AG20443 (cell line): ENCODE results near the gene SLC25A20.

Source experiments
- DNase-seq: peaks from one replicate; pipeline ENCODE4 v3.0.0; 2012; ENCODE audit warnings: low spot score, mixed read lengths

SLC25A20 gene

GRCh38 chr3:48897460-48898376 is 964 bp downstream of the SLC25A20 start:
- no peak for DNase-seq

- no peak for DNase-seq
These were observed 1.7 kb downstream of the SLC25A20 start for GRCh38 chr3:48896936-48897335.

- no peak for DNase-seq
These were observed 4.2 kb downstream of the SLC25A20 start for GRCh38 chr3:48894516-48894915.

- DNase-seq, result no peak
These were observed 7.1 kb downstream of the SLC25A20 start for GRCh38 chr3:48891606-48892005.

GRCh38 chr3:48885753-48886152 is 12.9 kb downstream of the SLC25A20 start:
- no peak for DNase-seq

GRCh38 chr3:48881652-48882114 is 17.0 kb downstream of the SLC25A20 start:
- peak; percentile 9 for DNase-seq

GRCh38 chr3:48881006-48881405 is 17.7 kb downstream of the SLC25A20 start:
- DNase-seq, result no peak

- no peak for DNase-seq
These were observed 18.7 kb downstream of the SLC25A20 start for GRCh38 chr3:48879994-48880377.

GRCh38 chr3:48879307-48879993 is 19.2 kb downstream of the SLC25A20 start:
- no peak for DNase-seq

- DNase-seq, result no peak
These were observed 21.0 kb downstream of the SLC25A20 start for GRCh38 chr3:48877671-48878070.

GRCh38 chr3:48863122-48863521 is 35.6 kb downstream of the SLC25A20 start:
- no peak for DNase-seq

GRCh38 chr3:48859206-48859605 is 39.5 kb downstream of the SLC25A20 start:
- no peak for DNase-seq

GRCh38 chr3:48858709-48859108 is 40.0 kb downstream of the SLC25A20 start:
- no peak for DNase-seq

- DNase-seq, result no peak
These were observed 41.0 kb downstream of the SLC25A20 start for GRCh38 chr3:48857641-48858040.

- DNase-seq, result no peak
These were observed 42.2 kb downstream of the SLC25A20 start for GRCh38 chr3:48856469-48856868.

GRCh38 chr3:48855681-48856447 is 42.8 kb downstream of the SLC25A20 start:
- DNase-seq, result no peak

- no peak for DNase-seq
These were observed 46.5 kb downstream of the SLC25A20 start for GRCh38 chr3:48852151-48852550.

- DNase-seq, result no peak
These were observed 47.3 kb downstream of the SLC25A20 start for GRCh38 chr3:48851407-48851806.

- DNase-seq, result no peak
These were observed 49.7 kb downstream of the SLC25A20 start for GRCh38 chr3:48848816-48849515.

- peak; percentile 100 for DNase-seq
These were observed 50.9 kb downstream of the SLC25A20 start, which contains the start of gene PRKAR2A for GRCh38 chr3:48847504-48848423. PRKAR2A (minus strand) TSS chr3:48847874; CDS start chr3:48847596, 278 bp downstream.
